GM18870 (cell line): Measurements from ENCODE around the gene CTNND2.
"Not testable (repeated sequence)": the region's sequence is repeated elsewhere in the genome, so short reads cannot be mapped to it uniquely, and the experiment has no call there.

ENCODE experiments used
- ATAC-seq: cut with Tn5 transposase; IDR thresholded peaks from one replicate; pipeline ENCODE4 v1.9.1; 2021; ENCODE audit warnings: moderate library complexity; ENCODE audit not compliant: unreplicated experiment

Gene CTNND2

GRCh38 chr5:11681796-11682195, 222.4 kb downstream of the CTNND2 start:
- no peak for ATAC-seq

GRCh38 chr5:11679676-11680075, 224.6 kb downstream of the CTNND2 start:
- ATAC-seq: no peak

GRCh38 chr5:11675184-11675583, 229.1 kb downstream of the CTNND2 start:
- ATAC-seq: no peak

GRCh38 chr5:11672385-11673085, 231.7 kb downstream of the CTNND2 start:
- no peak for ATAC-seq

- ATAC-seq: no peak
Measured at GRCh38 chr5:11658376-11658775, 245.9 kb downstream of the CTNND2 start.

- ATAC-seq: no peak
Measured at GRCh38 chr5:11656916-11657315, 247.3 kb downstream of the CTNND2 start.

GRCh38 chr5:11655681-11656080, 248.6 kb downstream of the CTNND2 start:
- ATAC-seq: no peak

GRCh38 chr5:11650936-11651335, 253.3 kb downstream of the CTNND2 start:
- ATAC-seq: no peak

- no peak for ATAC-seq
Measured at GRCh38 chr5:11646141-11646540, 258.1 kb downstream of the CTNND2 start.

GRCh38 chr5:11642438-11642837, 261.8 kb downstream of the CTNND2 start:
- no peak for ATAC-seq

GRCh38 chr5:11640158-11640873, 263.9 kb downstream of the CTNND2 start:
- no peak for ATAC-seq

- no peak for ATAC-seq
Measured at GRCh38 chr5:11622785-11623184, 281.5 kb downstream of the CTNND2 start.

- ATAC-seq: no peak
Measured at GRCh38 chr5:11620172-11620571, 284.1 kb downstream of the CTNND2 start.

- no peak for ATAC-seq
Measured at GRCh38 chr5:11619339-11620024, 284.8 kb downstream of the CTNND2 start.

GRCh38 chr5:11617080-11617479, 287.2 kb downstream of the CTNND2 start:
- no peak for ATAC-seq

- not testable (repeated sequence) for ATAC-seq
Measured at GRCh38 chr5:11616624-11617023, 287.6 kb downstream of the CTNND2 start.

- no peak for ATAC-seq
Measured at GRCh38 chr5:11611011-11611410, 293.2 kb downstream of the CTNND2 start.

GRCh38 chr5:11609570-11610303, 294.5 kb downstream of the CTNND2 start:
- ATAC-seq: no peak

GRCh38 chr5:11608530-11608929, 295.7 kb downstream of the CTNND2 start:
- no peak for ATAC-seq

- ATAC-seq: no peak
Measured at GRCh38 chr5:11607944-11608483, 296.2 kb downstream of the CTNND2 start.

GRCh38 chr5:11602298-11602697, 301.9 kb downstream of the CTNND2 start:
- ATAC-seq: no peak
